UCSD-AML1 (cell line): Measurements from ENCODE around the gene LHX4.

ENCODE experiments used
- DNase-seq: peaks from one replicate; lab custom pipeline; 2025; ENCODE audit not compliant: unreplicated experiment; lab: John Stamatoyannopoulos, UW

LHX4 gene

DNA sequence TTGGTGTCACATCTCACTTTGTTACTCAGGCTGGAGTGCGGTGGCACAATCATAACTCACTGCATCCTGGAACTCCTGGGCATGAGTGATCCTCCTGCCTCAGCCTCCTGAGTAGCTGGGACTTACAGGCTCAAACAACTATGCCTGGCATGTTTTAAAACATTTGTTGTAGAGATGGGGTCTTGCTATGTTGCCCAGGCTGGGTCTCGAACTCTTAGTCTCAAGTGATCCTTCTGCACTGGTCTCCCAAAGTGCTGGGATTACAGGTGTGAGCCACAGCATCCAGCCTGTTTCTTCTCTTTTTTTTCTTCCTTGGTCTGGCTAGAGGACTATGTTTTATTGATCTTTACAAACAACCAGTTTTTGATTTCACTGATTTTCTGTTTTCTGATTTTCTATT, 64.6 kb downstream of the LHX4 start:
- no peak for DNase-seq

- no peak for DNase-seq
Measured at GRCh38 chr1:180295999-180296398, 65.9 kb downstream of the LHX4 start.

- DNase-seq: no peak
Measured at GRCh38 chr1:180299479-180300221, 69.6 kb downstream of the LHX4 start.

DNA sequence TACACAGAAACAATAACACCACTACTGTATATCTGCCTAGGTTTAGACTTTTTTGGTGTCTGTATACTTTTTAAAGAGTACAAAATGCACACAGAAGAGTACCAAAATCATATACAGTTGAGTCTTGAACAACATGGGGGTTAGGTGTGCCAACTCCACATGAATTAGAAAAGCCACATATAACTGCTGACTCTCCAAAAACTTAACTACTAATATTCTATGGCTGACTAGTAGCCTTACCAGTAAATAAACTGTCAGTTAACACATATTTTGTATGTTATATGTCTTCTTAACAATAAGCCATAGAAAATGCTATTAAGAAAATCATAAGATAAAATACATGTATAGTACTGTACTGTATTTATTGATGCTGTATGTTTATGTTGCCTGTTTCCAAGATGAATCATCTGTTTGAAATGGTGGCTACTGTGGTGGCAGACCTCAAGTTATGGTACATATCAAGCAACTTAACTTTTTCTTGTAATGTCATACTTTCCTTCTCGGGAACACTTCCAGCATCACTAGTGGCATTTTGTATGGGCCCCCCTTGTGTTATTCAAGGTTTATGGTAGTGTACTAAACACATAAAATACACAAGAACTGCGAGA, 71.2 kb downstream of the LHX4 start:
- no peak for DNase-seq

DNA sequence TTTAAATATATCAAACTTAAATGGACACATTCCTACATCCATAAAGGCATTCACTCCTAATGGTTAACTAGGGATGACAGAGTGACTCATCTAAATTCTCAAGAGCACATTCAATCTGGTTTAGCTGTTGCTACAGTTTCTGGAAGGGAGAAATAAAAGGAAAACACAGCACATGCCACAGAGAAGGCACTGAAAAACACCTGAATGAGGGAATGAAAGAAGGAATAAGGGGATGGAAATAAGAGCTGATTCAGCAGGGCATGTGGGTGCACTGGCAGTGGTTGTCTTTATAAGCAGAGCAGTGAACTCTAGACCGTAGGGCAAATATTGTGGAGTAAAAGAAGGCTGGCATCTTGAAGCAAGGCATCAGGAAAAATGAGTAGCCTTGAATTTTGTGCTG, 79.3 kb downstream of the LHX4 start:
- no peak for DNase-seq

- no peak for DNase-seq
Measured at GRCh38 chr1:180310095-180310494, 80.0 kb downstream of the LHX4 start.

DNA sequence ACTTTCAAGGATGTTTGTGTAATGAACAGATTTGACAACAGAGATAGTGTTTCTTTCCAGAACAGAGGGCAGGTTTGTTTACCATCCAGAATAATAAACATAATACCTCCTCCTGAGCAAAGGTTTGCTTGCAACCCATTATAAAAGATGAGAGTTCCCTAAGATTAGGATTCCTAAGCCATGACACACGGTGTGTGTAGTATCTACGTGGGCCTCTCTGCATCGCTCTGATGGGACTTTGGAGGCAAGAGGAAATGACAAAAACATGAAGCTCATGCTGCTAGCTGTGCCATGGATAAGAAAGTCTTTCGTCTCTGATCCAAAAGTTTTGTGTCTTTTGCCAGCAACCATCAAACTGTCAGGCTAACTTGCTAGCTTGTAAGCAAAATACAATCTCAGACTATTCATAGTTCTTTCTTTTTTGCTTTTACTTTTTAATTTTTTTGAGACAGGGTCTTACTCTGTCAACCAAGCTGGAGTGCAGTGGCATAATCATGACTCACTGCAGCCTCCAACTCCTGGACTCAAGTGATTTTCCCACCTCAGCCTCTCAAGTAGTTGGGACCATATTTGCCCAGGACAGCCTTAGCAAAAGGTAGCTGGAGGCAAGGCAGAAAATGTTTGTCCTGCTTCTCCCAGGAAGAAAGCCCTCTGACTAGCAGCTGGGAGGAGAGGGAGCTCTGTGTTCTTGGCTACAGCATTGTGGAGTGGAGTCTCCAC, 81.1 kb downstream of the LHX4 start:
- no peak for DNase-seq

DNA sequence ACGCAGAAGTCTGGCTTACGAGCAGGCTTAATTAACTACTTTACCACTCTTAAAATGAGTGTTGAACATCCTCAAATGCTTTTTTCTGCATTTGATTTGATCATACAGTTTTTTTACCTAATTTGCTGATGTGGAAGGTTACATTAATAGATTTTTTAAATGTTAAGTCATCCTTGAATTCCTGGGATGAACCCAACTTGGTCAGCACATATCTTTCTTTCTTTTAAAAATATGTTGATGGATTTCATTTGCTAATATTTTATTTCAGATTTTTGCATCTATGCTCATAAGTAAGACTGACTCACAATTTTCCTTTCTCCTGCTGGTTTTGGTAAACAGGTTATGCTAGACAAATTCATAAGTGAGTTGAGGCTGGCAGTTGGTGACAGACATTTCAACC, 82.9 kb downstream of the LHX4 start:
- DNase-seq: no peak

DNA sequence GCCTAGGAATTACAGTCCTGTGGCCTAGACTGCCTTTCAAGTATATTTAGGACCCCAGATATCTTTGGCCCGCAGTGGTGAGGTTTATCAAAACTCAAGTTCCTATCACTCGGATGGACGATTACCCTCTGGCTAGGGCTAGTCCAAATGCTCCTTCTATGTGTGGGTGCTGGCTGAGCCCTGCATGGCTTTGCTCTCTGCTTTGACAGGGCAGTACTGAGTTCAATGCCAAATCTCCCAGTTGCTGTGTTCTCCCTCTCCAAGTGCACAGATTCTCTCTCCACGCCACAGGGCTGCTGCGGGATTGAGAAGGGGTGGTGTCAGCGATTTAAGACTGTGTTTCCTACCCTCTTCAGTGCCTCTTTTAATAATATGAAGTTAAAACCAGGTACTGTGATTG, 97.0 kb downstream of the LHX4 start:
- DNase-seq: no peak
